Thoracic aorta (tissue), 2 donors: Measurements from ENCODE around the gene PTPRM. TPM values are rescaled to one million over a fixed set of nuclear protein-coding genes. Genes with fewer than 3 reads are reported as not detected.
A peak's percentile ranks its signal among the peaks of the same experiment; 100 is the strongest.

Experiments
- ATAC-seq: fragments of 150-250 bp; one replicate; pipeline ENCODE4 v1.8.0; 2017; ENCODE audit warnings: low read depth; ENCODE audit not compliant: insufficient number of reproducible peaks, low FRiP score
- DNase-seq: peaks from one replicate; pipeline ENCODE4 v3.0.0-alpha.2; 2020; ENCODE audit warnings: low spot score
- H3K27ac ChIP-seq, 2 donors: fragments of 200-600 bp; sonication (generic); 1 replicate in 1 of 2; 2 replicates in 1 of 2; pipeline ENCODE4 v1.5.1; 2016; ENCODE audit warnings: mild to moderate bottlenecking in 2 of 2, moderate library complexity in 2 of 2
- H3K27me3 ChIP-seq: fragments of 200-600 bp; sonication (generic); replicated peaks from 2 replicates; pipeline ENCODE4 v1.6.0; 2016; ENCODE audit warnings: mild to moderate bottlenecking; ENCODE audit not compliant: insufficient read depth
- H3K36me3 ChIP-seq: fragments of 200-600 bp; sonication (generic); one replicate; pipeline ENCODE4 v1.5.1; 2016
- H3K4me1 ChIP-seq, 2 donors: fragments of 200-600 bp; sonication (generic); 1 replicate in 1 of 2; 2 replicates in 1 of 2; pipeline versions ENCODE4 v1.5.1 to v1.6.0; 2016; ENCODE audit warnings: low read depth in 2 of 2, mild to moderate bottlenecking in 1 of 2; ENCODE audit not compliant: control insufficient read depth in 1 of 2
- H3K4me3 ChIP-seq: fragments of 200-600 bp; sonication (generic); 2 replicates; pipeline ENCODE4 v1.5.1; 2016; ENCODE audit warnings: mild to moderate bottlenecking
- H3K9me3 ChIP-seq: fragments of 200-600 bp; sonication (generic); 2 replicates; pipeline ENCODE4 v1.5.1; 2016
- total RNA-seq, 2 donors: library from RNA; depleted of rRNA; stranded (reverse); fragments of >200 nt; gene quantifications; one replicate each; pipeline versions ENCODE4 v1.1.0 to v1.2.3, GENCODE V29; 2016
- TF ChIP-seq, protein P1 (sequence below): fragments of 200-600 bp; sonication (generic); IDR thresholded peaks from one replicate; pipeline ENCODE4 v1.5.1; 2019; ENCODE audit warnings: antibody characterized with exemption

PTPRM gene
- total RNA-seq, 2 donors from 2014 or later = 90.3 to 102 TPM

DNA sequence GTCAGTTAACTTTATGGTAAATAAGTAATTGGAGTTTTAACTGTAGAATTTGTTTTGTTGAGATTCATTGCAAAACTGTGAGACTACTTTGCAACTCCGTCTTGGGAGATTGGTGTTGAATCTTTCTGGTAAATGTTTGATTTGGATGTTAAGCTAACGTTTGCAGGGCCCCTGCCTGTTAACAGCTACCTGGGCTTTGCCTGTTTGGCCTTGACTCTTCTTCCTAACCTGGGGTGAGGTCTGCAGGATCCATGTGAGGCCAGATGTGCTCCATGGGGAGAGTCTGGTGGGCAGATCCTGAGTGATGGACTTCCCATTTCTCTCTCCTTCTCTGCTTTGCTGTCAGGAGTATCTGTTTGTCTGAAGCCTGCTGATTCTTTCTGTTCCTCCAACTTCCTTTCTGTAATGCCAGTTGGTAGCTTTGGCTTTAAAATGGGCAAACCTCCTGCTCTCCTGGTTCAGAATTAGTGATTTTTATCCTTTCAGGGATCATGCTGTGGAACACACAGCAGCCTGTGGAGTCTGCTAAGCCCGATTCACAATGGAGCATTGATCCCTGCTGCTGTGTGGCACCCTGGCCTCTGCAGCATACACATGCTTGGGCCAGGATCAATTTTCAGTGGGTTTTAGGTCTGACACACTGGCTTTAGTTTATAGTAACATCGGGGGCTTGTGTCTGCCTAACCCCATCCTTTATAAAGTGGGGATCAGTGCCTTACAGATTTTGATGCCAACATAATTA lies 36.3 kb downstream of the PTPRM start:
- Histone ChIP-seq H3K9me3 (no peaks in the 10 kb centered on the region), H3K4me1 (peaks cover 16 to 44% of the 10 kb centered on the region in 2 donors), H3K27me3 (no peaks in the 10 kb centered on the region), H3K27ac (no peak overlapping the region), H3K4me3 (no peak overlapping the region), H3K36me3 (no peaks in the 10 kb centered on the region)
- TF ChIP-seq, protein P1, sequence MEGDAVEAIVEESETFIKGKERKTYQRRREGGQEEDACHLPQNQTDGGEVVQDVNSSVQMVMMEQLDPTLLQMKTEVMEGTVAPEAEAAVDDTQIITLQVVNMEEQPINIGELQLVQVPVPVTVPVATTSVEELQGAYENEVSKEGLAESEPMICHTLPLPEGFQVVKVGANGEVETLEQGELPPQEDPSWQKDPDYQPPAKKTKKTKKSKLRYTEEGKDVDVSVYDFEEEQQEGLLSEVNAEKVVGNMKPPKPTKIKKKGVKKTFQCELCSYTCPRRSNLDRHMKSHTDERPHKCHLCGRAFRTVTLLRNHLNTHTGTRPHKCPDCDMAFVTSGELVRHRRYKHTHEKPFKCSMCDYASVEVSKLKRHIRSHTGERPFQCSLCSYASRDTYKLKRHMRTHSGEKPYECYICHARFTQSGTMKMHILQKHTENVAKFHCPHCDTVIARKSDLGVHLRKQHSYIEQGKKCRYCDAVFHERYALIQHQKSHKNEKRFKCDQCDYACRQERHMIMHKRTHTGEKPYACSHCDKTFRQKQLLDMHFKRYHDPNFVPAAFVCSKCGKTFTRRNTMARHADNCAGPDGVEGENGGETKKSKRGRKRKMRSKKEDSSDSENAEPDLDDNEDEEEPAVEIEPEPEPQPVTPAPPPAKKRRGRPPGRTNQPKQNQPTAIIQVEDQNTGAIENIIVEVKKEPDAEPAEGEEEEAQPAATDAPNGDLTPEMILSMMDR = no peak
- no peak for ATAC-seq
- DNase-seq = no peak

DNA sequence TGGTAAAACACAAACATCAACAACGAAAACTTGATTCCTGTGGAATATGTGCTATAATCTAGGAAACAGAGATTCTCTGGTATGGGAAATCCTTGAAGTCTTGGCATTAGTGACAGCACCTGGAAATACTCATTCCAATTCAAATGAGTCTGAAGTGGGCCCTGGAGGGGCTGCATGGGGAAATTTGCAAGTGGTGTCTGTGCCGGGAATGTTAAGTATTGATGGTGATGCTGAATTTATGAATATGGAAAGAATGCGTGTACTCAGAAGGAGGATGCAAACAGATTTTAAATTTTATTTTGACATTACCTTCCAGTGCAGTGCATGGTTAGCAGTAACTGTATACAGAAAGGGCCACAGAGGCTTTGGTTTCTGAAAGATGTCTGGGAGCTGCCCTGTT lies 37.2 kb downstream of the PTPRM start:
- no peak for ATAC-seq
- no peaks in the 10 kb centered on the region for H3K27me3 ChIP-seq
- DNase-seq = no peak
- H3K4me3 ChIP-seq = no peak overlapping the region
- H3K4me1 ChIP-seq = peaks cover 19 to 44% of the 10 kb centered on the region in 2 donors
- H3K27ac ChIP-seq = no peak overlapping the region
- H3K9me3 ChIP-seq = no peaks in the 10 kb centered on the region
- no peaks in the 10 kb centered on the region for H3K36me3 ChIP-seq
- TF ChIP-seq, protein P1 = no peak

DNA sequence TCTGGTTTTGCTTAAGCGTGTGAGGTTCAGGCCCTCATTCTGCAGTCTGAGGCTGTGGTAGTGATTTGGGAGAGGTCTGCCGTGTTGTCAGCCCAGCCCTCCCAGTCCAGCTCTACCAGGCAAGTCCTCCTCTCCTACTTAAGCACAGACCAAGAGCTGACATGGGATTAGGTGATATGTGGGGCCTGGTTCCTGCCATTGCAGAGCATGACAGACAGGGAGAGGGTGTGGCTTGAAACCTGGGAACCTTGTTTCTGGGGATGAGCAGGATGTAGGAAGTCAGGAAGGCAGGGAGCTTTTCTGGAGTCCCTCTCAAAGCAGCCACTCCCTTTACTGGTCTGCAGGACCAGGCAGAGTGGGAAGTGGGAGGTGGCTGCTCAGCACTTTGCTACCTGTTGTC lies 38.6 kb downstream of the PTPRM start:
- DNase-seq (no peak), ATAC-seq (no peak)
- Histone ChIP-seq H3K27me3 (no peaks in the 10 kb centered on the region), H3K9me3 (no peaks in the 10 kb centered on the region), H3K4me3 (no peak overlapping the region), H3K27ac (no peak overlapping the region), H3K36me3 (no peaks in the 10 kb centered on the region), H3K4me1 (peaks cover 23 to 47% of the 10 kb centered on the region in 2 donors)
- TF ChIP-seq, protein P1 = no peak

DNA sequence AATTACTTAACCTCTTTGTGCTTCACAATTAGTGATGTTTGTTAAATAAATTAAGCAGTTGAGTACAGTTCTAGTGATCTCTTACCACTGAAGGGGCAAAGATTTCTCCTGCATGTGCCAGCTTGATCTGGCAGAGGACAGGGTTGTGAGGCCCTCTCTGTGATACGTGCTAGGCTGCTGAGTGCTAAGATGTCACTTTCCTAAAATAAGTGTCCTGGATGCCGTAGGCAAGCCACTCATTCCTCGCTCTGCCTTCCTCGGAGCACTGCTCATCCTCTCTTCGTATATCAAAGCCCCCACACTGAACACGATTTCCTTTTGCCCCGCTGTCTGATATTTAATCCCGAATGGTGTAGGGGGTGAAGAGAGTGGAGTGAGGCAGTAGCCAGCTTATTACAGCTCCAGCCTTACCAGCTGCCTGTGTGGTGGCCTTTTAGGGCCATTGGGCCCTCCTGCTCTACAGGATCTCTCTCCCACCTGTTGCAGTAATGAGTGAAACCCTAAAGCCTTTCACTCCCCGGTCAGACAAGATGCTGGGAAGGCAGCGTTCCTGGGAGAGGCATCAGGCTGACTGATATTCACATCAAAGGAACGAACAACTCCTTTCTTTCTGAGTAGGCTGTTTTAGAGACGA lies 40.5 kb downstream of the PTPRM start:
- TF ChIP-seq, protein P1 = no peak
- Histone ChIP-seq H3K27ac (peak overlapping the region; percentile 74 to 75), H3K4me3 (no peak overlapping the region), H3K9me3 (no peaks in the 10 kb centered on the region), H3K27me3 (no peaks in the 10 kb centered on the region), H3K4me1 (peaks cover 20 to 47% of the 10 kb centered on the region in 2 donors), H3K36me3 (no peaks in the 10 kb centered on the region)
- ATAC-seq (no peak), DNase-seq (no peak)

DNA sequence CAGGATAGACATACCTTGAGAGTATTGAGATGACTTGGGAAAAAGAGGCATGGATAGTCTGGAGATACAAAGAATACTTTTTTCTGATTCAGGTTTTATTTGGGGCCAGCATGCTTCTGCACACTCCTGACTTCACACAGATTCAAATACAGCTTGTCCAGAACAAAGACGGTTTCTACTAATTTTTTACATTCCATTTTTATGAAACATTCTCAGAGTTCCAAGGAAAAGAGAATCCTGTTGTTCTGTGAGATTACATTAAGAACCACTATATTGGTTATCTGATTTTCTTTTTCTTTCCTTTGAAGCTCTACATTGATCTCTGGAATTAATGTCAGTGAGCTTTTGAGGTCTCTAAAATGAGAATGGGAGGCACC lies 41.0 kb downstream of the PTPRM start:
- TF ChIP-seq, protein P1 = no peak
- DNase-seq (no peak), ATAC-seq (no peak)
- no peak overlapping the region for H3K4me3 ChIP-seq
- H3K36me3 ChIP-seq = no peaks in the 10 kb centered on the region
- peaks cover 20 to 46% of the 10 kb centered on the region in 2 donors for H3K4me1 ChIP-seq
- no peaks in the 10 kb centered on the region for H3K27me3 ChIP-seq
- H3K27ac ChIP-seq = peak overlapping the region; percentile 74 to 75
- H3K9me3 ChIP-seq = no peaks in the 10 kb centered on the region
